Hippocampal formation (tissue), 2 donors: Measurements from ENCODE around the gene FAM120B.

Source experiments
- DNase-seq, 2 donors: peaks; one replicate each; lab custom pipeline; 2025; lab: John Stamatoyannopoulos, UW

The FAM120B gene

DNA sequence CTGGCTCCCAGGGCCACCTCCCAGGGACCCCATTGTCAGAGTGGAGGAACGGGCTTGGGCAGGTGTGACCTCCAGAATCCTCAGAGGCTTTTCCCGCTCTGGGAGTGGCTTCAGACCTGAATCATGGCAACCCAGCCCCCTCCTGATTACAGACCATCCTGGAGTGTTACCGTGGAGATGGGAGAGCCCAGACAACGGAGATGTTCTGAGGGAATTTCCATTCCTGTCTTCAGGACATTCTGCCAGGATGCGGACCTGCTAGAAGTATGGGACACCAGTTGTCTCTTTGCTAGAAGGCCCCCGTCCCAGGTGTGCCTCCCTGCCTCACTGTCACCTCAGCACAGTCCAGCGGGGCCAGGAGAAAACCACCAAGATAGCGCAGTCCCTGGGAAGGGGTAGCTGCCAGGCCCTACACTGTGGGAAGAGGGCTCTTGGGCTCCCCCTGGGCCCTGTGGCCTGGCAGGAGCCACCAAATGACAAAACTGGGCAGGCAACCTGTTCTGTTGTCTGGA, 136.6 kb downstream of the FAM120B start:
- no peak for DNase-seq

GRCh38 chr6:170444056-170444591, 137.6 kb downstream of the FAM120B start:
- DNase-seq, result no peak

GRCh38 chr6:170444811-170445211, 138.3 kb downstream of the FAM120B start:
- DNase-seq, result no peak

- no peak for DNase-seq
Observed at GRCh38 chr6:170445487-170445886, 138.9 kb downstream of the FAM120B start.

DNA sequence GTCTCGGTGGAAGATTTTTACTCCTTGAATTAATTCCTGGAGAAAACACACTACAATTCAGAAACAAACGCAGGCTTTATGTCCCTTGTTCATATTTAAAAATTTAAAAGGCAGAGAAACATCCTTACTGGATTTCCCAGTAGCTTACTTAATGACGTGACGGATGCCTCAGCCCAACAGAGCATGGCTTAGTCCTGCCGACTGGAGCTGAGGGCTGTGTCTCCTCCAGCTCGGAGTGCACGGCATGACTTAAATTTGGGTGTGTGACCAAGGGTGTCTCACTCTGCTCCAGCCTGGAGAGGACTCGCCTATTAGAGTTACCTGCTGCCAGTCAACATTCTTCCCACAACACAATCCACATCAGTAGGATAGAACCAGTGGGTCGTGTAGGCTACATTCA, 139.4 kb downstream of the FAM120B start:
- DNase-seq, result no peak

DNA sequence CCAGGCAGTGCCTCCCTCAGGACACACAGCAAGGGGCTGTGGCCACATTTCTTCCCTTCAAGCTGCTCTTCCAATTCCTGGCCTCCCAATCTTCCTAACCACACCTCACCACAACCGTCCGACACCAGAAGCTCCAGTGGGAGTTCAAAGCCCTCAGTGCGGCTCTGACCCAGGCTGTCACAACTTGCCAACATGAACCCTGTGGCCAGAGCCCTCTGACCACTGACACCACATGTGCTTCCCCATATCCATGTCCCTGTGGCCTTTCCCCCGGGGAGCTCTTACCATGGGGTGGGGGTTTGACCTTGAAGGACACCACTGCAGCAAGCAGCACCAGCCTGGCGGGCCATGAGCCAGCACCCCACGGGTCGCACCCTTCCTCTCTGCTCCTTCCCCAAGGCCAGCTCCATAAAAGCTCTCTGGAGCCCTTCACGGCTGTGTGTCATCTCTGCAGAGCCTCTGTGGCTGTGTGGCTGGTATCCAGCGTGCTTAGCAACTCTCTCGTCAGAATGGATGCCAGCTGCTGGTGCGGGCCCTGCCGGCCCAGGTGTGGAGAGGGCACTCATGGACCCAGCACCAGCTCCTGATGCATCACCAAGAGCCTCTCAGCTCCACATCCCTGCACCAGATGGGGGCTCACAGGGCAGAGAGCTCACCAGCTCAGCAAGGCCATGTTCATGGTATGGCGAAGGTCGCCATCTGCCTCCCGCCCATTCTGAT, 140.4 kb downstream of the FAM120B start:
- no peak for DNase-seq

- DNase-seq, result no peak
Observed at GRCh38 chr6:170447561-170447930, 141.0 kb downstream of the FAM120B start.

DNA sequence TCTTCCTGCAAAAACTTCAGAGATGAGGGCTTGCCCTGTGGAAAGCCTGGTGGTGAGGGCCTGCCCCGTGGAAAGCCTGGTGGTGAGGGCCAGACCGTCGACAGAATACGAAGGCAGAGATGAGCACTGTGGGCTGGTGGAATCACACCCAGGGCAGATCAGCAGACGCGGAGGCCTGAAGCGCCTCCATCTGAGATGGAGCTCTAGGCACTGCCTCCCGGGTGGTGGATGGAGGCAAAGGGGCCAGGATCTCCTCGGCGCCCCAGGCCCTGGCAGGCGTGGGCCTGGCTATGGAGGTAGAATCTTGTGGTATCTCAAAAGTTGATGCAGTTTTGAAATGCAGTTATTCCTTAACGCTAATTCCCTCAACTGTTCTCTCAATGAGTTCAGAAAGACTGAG, 141.8 kb downstream of the FAM120B start:
- no peak for DNase-seq

GRCh38 chr6:170448751-170449630, 142.4 kb downstream of the FAM120B start:
- DNase-seq, result no peak

- DNase-seq, result no peak
Observed at GRCh38 chr6:170449835-170450753, 143.5 kb downstream of the FAM120B start.

- no peak for DNase-seq
Observed at GRCh38 chr6:170450916-170451761, 144.6 kb downstream of the FAM120B start.

- no peak for DNase-seq
Observed at GRCh38 chr6:170451762-170452651, 145.4 kb downstream of the FAM120B start.

DNA sequence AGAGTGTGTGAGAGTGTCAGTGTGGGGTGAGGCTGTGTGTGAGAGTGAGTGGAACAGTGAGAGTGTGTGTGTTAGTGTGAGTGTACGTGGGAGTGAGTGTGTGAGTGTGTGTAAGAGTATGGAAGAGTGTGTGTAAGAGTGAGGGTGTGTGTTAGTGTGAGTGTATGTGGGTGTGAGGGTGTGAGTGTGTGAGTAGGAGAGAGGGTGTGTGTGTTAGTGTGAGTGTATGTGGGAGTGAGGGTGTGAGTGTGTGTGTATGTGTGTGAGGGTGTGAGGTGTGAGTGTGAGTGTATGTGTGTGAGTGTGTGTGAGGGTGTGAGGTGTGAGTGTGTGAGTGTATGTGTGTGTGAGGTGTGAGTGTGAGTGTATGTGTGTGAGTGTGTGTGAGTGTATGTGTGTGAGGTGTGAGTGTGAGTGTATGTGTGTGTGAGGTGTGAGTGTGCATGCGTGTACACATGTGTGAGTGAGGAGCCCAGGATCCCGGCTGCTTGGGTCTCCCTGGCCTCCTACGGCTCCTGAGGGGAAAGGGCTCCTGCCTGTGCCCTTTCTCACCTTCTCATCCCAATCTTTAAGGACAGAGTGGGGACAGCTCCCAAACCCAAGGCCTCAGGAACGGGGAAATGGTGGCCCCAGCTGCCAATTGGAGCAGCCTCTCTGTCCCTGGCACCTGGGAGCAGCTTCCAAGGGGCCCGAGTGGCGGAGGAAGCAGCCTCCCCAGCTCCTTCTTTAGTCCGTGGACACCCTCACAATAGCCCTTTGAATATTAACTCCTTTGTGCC, 146.4 kb downstream of the FAM120B start:
- no peak for DNase-seq

- DNase-seq, result no peak
Observed at GRCh38 chr6:170453586-170454511, 147.3 kb downstream of the FAM120B start.

DNA sequence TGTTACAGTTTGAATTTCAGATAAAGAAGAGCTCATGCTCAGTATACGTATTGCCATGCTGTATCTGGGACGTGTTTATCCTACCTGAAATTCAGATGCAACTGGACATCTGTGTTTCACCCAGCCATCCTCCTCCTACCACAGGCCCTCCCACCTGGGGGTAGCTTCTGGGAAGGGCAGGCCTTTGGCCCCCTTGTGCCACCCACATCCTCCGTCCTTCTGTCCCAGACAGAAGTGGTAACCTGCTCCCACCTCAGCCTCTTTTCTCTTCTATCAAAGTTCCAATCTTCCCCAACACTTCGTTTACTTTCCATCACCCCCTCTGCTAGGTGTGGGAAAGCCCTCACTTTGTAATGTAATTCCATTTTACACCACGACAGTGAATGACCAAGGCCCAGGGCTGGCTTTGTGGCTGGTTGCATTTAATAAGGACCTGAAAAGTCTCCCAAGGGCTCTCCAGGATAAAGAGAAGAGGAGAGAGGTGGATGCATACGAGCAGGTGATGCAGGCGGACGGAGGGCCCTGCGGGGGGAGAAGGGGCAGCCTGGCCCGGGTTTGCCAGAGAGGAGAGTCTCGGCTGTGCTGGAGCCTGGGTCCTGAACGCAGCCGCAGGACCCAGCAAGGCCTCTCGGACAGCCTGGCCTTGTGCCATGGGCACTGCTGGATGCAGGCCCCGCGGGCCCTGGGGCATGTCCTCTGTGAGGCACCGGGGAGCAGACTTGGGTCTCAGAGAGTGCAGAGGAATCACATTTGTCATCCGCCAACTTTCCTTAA, 148.1 kb downstream of the FAM120B start:
- no peak for DNase-seq

GRCh38 chr6:170455335-170455979, 148.9 kb downstream of the FAM120B start:
- no peak for DNase-seq
